CD4-positive, alpha-beta T cell treated with Interleukin-17A for 4 hours (primary cell): Measurements from ENCODE around the gene KCNIP1.

ENCODE experiments used
- DNase-seq: peaks from one replicate; pipeline ENCODE4 v3.0.0-alpha.2; 2020; ENCODE audit warnings: mixed read lengths

The KCNIP1 gene

GRCh38 chr5:170631466-170632195 is 127.8 kb downstream of the KCNIP1 start:
- DNase-seq = no peak

GRCh38 chr5:170632266-170632984 is 128.6 kb downstream of the KCNIP1 start:
- no peak for DNase-seq

GRCh38 chr5:170632985-170633234 is 129.1 kb downstream of the KCNIP1 start:
- DNase-seq = peak; percentile 63

- DNase-seq = peak; percentile 42
Measured at GRCh38 chr5:170633235-170634081, 129.6 kb downstream of the KCNIP1 start.

- no peak for DNase-seq
Measured at GRCh38 chr5:170634256-170634990, 130.6 kb downstream of the KCNIP1 start.

- DNase-seq = no peak
Measured at GRCh38 chr5:170635706-170636105, 131.9 kb downstream of the KCNIP1 start.

GRCh38 chr5:170636206-170636605 is 132.4 kb downstream of the KCNIP1 start:
- no peak for DNase-seq

GRCh38 chr5:170636801-170637477 is 133.1 kb downstream of the KCNIP1 start:
- no peak for DNase-seq

GRCh38 chr5:170638051-170638450 is 134.2 kb downstream of the KCNIP1 start:
- no peak for DNase-seq

- peak; percentile 68 for DNase-seq
Measured at GRCh38 chr5:170638454-170639220, 134.8 kb downstream of the KCNIP1 start.

- no peak for DNase-seq
Measured at GRCh38 chr5:170639221-170639925, 135.6 kb downstream of the KCNIP1 start.

- no peak for DNase-seq
Measured at GRCh38 chr5:170640731-170641588, 137.1 kb downstream of the KCNIP1 start.

- no peak for DNase-seq
Measured at GRCh38 chr5:170641589-170642031, 137.8 kb downstream of the KCNIP1 start.

GRCh38 chr5:170642066-170642735 is 138.4 kb downstream of the KCNIP1 start:
- DNase-seq = no peak

GRCh38 chr5:170642776-170643436 is 139.1 kb downstream of the KCNIP1 start:
- no peak for DNase-seq

GRCh38 chr5:170643591-170643990 is 139.8 kb downstream of the KCNIP1 start:
- DNase-seq = no peak

GRCh38 chr5:170644501-170644900 is 140.7 kb downstream of the KCNIP1 start:
- no peak for DNase-seq

GRCh38 chr5:170648541-170648940 is 144.7 kb downstream of the KCNIP1 start:
- DNase-seq = no peak

- no peak for DNase-seq
Measured at GRCh38 chr5:170650850-170651249, 147.0 kb downstream of the KCNIP1 start.
